ENCODE results near the gene PGBD4. TPM values are rescaled to one million over a fixed set of nuclear protein-coding genes. Genes with fewer than 3 reads are reported as not detected.

Gene PGBD4
- total RNA-seq, 1 experiment from 2014 or later = 1.5 TPM

- Histone ChIP-seq H3K4me3 (ENCODE audit: low read depth, low read length) (no peak overlapping the region), H3K27me3 (replicated peaks; ENCODE audit: control insufficient read depth, insufficient read depth, low read length) (no peaks in the 10 kb centered on the region), H3K9me3 (peaks cover 15% of the 10 kb centered on the region), H3K36me3 (ENCODE audit: control insufficient read depth, insufficient read depth, low read length) (no peaks in the 10 kb centered on the region; the same call in 1 of the 2 replicates), H3K4me1 (no peaks in the 10 kb centered on the region)
- DNase-seq = no peak
- intact Hi-C loops (cut with micrococcal nuclease; ENCODE audit: unreplicated experiment) = no loop called here
- Mint-ChIP-seq H3K36me3 (ENCODE audit: insufficient read depth, unreplicated experiment) (peaks cover 38% of the 10 kb centered on the region), H3K27me3 (ENCODE audit: insufficient read depth, unreplicated experiment) (no peaks in the 10 kb centered on the region), H3K27ac (ENCODE audit: unreplicated experiment) (no peak overlapping the region), H3K4me3 (ENCODE audit: unreplicated experiment) (no peak overlapping the region), H3K4me1 (ENCODE audit: low read depth, unreplicated experiment) (no peaks in the 10 kb centered on the region), H3K9me3 (ENCODE audit: unreplicated experiment) (peaks cover 44% of the 10 kb centered on the region)
- no TSS peak for BruUV-seq (replicated peaks)
- POLR2A ChIA-PET = no interaction called here
- CTCF ChIA-PET = interaction anchor here (0.6 kb wide), 1 partner anchor 36 kb away, joined by 5 read pairs; no protein-coding TSS in a partner anchor
- no peak for TF ChIP-seq CTCF (IDR thresholded peaks at IDR 0.05; ENCODE audit: insufficient read depth in 1 of 2, low read depth in 1 of 2, low read length in 1 of 2, severe bottlenecking in 1 of 2, unreplicated experiment in 1 of 2)
Measured at GRCh38 chr15:34155859-34156258, 54.0 kb downstream of the PGBD4 start.

Other genes starting within 250 kb of the PGBD4 start
- not detected in 2 replicates for gene CHRM5, start 133.6 kb upstream of the PGBD4 start, total RNA-seq (2022)
- gene AVEN, start 62.9 kb upstream of the PGBD4 start, total RNA-seq (2022) = 8.3 and 8.7 TPM in 2 replicates
- 70.2 and 74.2 TPM in 2 replicates for gene EMC7, start 221 bp upstream of the PGBD4 start, total RNA-seq (2022)
- 22.6 and 25.9 TPM in 2 replicates for gene KATNBL1, start 108.0 kb downstream of the PGBD4 start, total RNA-seq (2022)
- gene EMC4, start 122.9 kb downstream of the PGBD4 start, total RNA-seq (2022) = 96.7 and 98.5 TPM in 2 replicates
- gene SLC12A6, start 235.7 kb downstream of the PGBD4 start, total RNA-seq (2022) = 8.9 and 12.6 TPM in 2 replicates
- 171 and 175 TPM in 2 replicates for gene NOP10, start 241.1 kb downstream of the PGBD4 start, total RNA-seq (2022)
- gene NUTM1, start 241.2 kb downstream of the PGBD4 start, total RNA-seq (2022) = not detected in 2 replicates